Bronchial epithelial cell (primary cell): ENCODE data around the gene HSD17B13. TPM values are rescaled to one million over a fixed set of nuclear protein-coding genes. Genes with fewer than 3 reads are reported as not detected.
A peak's percentile ranks its signal among the peaks of the same experiment; 100 is the strongest.
"Not testable (repeated sequence)": the region's sequence is repeated elsewhere in the genome, so short reads cannot be mapped to it uniquely, and the experiment has no call there.

Source experiments
- DNase-seq: peaks from one replicate; pipeline ENCODE4 v3.0.0-alpha.2; 2010; ENCODE audit warnings: low read depth
- FAIRE-seq: peaks from 2 replicates; lab custom pipeline; 2011; peaks lifted over from hg19 to GRCh38; lab: Jason Lieb, UNC
- H3K27me3 ChIP-seq: 2 replicates; pipeline ENCODE4 v1.5.1; 2011; ENCODE audit warnings: low read length; ENCODE audit not compliant: control insufficient read depth, insufficient read depth
- H3K36me3 ChIP-seq: 2 replicates; pipeline ENCODE4 v1.5.1; 2011; ENCODE audit warnings: low read length; ENCODE audit not compliant: control insufficient read depth, insufficient read depth
- H3K4me3 ChIP-seq: 2 replicates; pipeline ENCODE4 v1.5.1; 2011; ENCODE audit warnings: mild to moderate bottlenecking, low read depth, low read length, control low read depth
- CTCF ChIP-seq: IDR thresholded peaks from 2 replicates; pipeline ENCODE4 v1.5.1; 2011; ENCODE audit warnings: mild to moderate bottlenecking, moderate library complexity, low read length, control low read depth, inconsistent platforms; ENCODE audit not compliant: insufficient read depth, severe bottlenecking
- total RNA-seq: library from RNA; depleted of rRNA; stranded (reverse); fragments of >200 nt; gene quantifications from 2 replicates; pipeline ENCODE4 v1.2.1, GENCODE V29; 2014

HSD17B13 gene
- total RNA-seq, 1 donor from 2014 or later, result not detected

- DNase-seq (no peak), FAIRE-seq (no peak)
- TF ChIP-seq CTCF, result no peak
- no peaks in the 10 kb centered on the region for H3K27me3 ChIP-seq
- H3K36me3 ChIP-seq, result no peaks in the 10 kb centered on the region
- H3K4me3 ChIP-seq, result no peak overlapping the region
Measured at GRCh38 chr4:87327136-87327535, 4.5 kb upstream of the HSD17B13 start.

- FAIRE-seq (no peak), DNase-seq (no peak)
- Histone ChIP-seq H3K27me3 (no peaks in the 10 kb centered on the region), H3K36me3 (no peaks in the 10 kb centered on the region), H3K4me3 (no peak overlapping the region)
- no peak for TF ChIP-seq CTCF
Measured at GRCh38 chr4:87326460-87326859, 3.8 kb upstream of the HSD17B13 start.

GRCh38 chr4:87321888-87322287 lies 794 bp downstream of the HSD17B13 start:
- no peak for DNase-seq
- Histone ChIP-seq H3K4me3 (no peak overlapping the region), H3K27me3 (no peaks in the 10 kb centered on the region), H3K36me3 (no peaks in the 10 kb centered on the region)
- TF ChIP-seq CTCF, result no peak
- no peak for FAIRE-seq

GRCh38 chr4:87317527-87317926 lies 5.2 kb downstream of the HSD17B13 start:
- no peak for TF ChIP-seq CTCF
- no peak overlapping the region for H3K4me3 ChIP-seq
- FAIRE-seq (no peak), DNase-seq (peak; percentile 80)
- H3K27me3 ChIP-seq, result no peaks in the 10 kb centered on the region
- H3K36me3 ChIP-seq, result no peaks in the 10 kb centered on the region

GRCh38 chr4:87316961-87317360 lies 5.7 kb downstream of the HSD17B13 start:
- DNase-seq (no peak), FAIRE-seq (no peak)
- TF ChIP-seq CTCF, result no peak
- no peaks in the 10 kb centered on the region for H3K27me3 ChIP-seq
- no peak overlapping the region for H3K4me3 ChIP-seq
- H3K36me3 ChIP-seq, result no peaks in the 10 kb centered on the region

- not testable (repeated sequence) for H3K27me3 ChIP-seq, FAIRE-seq
Measured at GRCh38 chr4:87315000-87315399, 7.7 kb downstream of the HSD17B13 start.

More at GRCh38 chr4:87315000-87315399, 7.7 kb downstream of the HSD17B13 start:
- not testable (repeated sequence) for DNase-seq, H3K4me3 ChIP-seq, H3K36me3 ChIP-seq
